Kidney epithelial cell (primary cell): Measurements from ENCODE around the gene THAP2. TPM values are rescaled to one million over a fixed set of nuclear protein-coding genes. Genes with fewer than 3 reads are reported as not detected.

ENCODE experiments used
- DNase-seq: peaks from one replicate; pipeline ENCODE4 v3.0.0-alpha.2; 2010; ENCODE audit warnings: low read depth
- H3K27me3 ChIP-seq: 2 replicates; pipeline ENCODE4 v1.6.0; 2011; ENCODE audit warnings: low read length; ENCODE audit not compliant: control insufficient read depth, insufficient read depth
- H3K36me3 ChIP-seq: 2 replicates; pipeline ENCODE4 v1.5.1; 2011; ENCODE audit warnings: low read length; ENCODE audit not compliant: control insufficient read depth, insufficient read depth
- H3K4me3 ChIP-seq: 2 replicates; pipeline ENCODE4 v1.5.1; 2011; ENCODE audit warnings: low read depth, mild to moderate bottlenecking, control low read depth, low read length
- CTCF ChIP-seq: IDR thresholded peaks from 2 replicates; pipeline ENCODE4 v1.5.1; 2011; ENCODE audit warnings: mild to moderate bottlenecking, moderate library complexity, low read length, control low read depth, inconsistent platforms; ENCODE audit not compliant: insufficient read depth, poor library complexity, severe bottlenecking
- total RNA-seq: library from RNA; depleted of rRNA; stranded (reverse); fragments of >200 nt; gene quantifications from 2 replicates; pipeline ENCODE4 v1.2.3, GENCODE V29; 2015

The THAP2 gene
- total RNA-seq: 4.1 and 6.1 TPM in 2 replicates

- peak; percentile 100 for DNase-seq
- Histone ChIP-seq H3K27me3 (no peaks in the 10 kb centered on the region), H3K4me3 (peak within 1 kb of the TSS; percentile 79), H3K36me3 (peaks cover 1% of the 10 kb centered on the region)
- peak; percentile 37 for TF ChIP-seq CTCF
Observed at GRCh38 chr12:71663561-71664410, at the start of gene THAP2, which contains the start of gene ZFC3H1. Gene THAP2 (plus strand): TSS chr12:71664301. CDS start chr12:71664510, 209 bp downstream. Gene ZFC3H1 (minus strand): TSS chr12:71663848. CDS start chr12:71663610, 238 bp downstream.

- peaks cover 1% of the 10 kb centered on the region for H3K36me3 ChIP-seq
- TF ChIP-seq CTCF: no peak
Observed at GRCh38 chr12:71621938-71622337, 42.2 kb upstream of the THAP2 start.

GRCh38 chr12:71625476-71625875, 38.6 kb upstream of the THAP2 start:
- no peaks in the 10 kb centered on the region for H3K36me3 ChIP-seq
- no peak for DNase-seq

More at GRCh38 chr12:71621938-71622337, 42.2 kb upstream of the THAP2 start:
- DNase-seq: no peak
- Histone ChIP-seq H3K27me3 (no peaks in the 10 kb centered on the region), H3K4me3 (no peak overlapping the region)

GRCh38 chr12:71626098-71626497, 38.0 kb upstream of the THAP2 start:
- H3K36me3 ChIP-seq: no peaks in the 10 kb centered on the region
- H3K27me3 ChIP-seq: no peaks in the 10 kb centered on the region

More at GRCh38 chr12:71625476-71625875, 38.6 kb upstream of the THAP2 start:
- Histone ChIP-seq H3K27me3 (no peaks in the 10 kb centered on the region), H3K4me3 (no peak overlapping the region)
- no peak for TF ChIP-seq CTCF

GRCh38 chr12:71626768-71627167, 37.3 kb upstream of the THAP2 start:
- no peaks in the 10 kb centered on the region for H3K27me3 ChIP-seq
- H3K4me3 ChIP-seq: no peak overlapping the region
- no peaks in the 10 kb centered on the region for H3K36me3 ChIP-seq
- TF ChIP-seq CTCF: no peak
- DNase-seq: no peak

More at GRCh38 chr12:71626098-71626497, 38.0 kb upstream of the THAP2 start:
- TF ChIP-seq CTCF: no peak
- H3K4me3 ChIP-seq: no peak overlapping the region
- no peak for DNase-seq
